PC-9 (cell line): ENCODE results near the gene TMOD3. TPM values are rescaled to one million over a fixed set of nuclear protein-coding genes. Genes with fewer than 3 reads are reported as not detected.

Experiments
- BruUV-seq: library from RNA; stranded (reverse); fragments of 400-500 nt; replicated peaks from 2 replicates; lab custom pipeline; 2021; lab: Mats Ljungman, UMichigan
- CTCF ChIA-PET: fragments of 300-600 bp; sonication (Branson Sonifier 250); formaldehyde crosslinking; loops from one replicate; lab custom pipeline; 2022; ENCODE audit warnings: antibody characterized with exemption; lab: Charles Lee
- POLR2A ChIA-PET: fragments of 300-600 bp; sonication (Branson Sonifier 250); formaldehyde crosslinking; loops from one replicate; lab custom pipeline; 2022; ENCODE audit warnings: antibody characterized with exemption; ENCODE audit not compliant: unreplicated experiment; lab: Charles Lee
- DNase-seq, 2 experiments: peaks; one replicate each; pipeline versions ENCODE4 v3.0.0 to v3.0.0-alpha.2; 2015 to 2022; ENCODE audit warnings: mixed read lengths in 1 of 2
- H2AFZ ChIP-seq: fragments of 200-600 bp; sonication (generic); 2 replicates; pipeline ENCODE4 v1.8.1; 2017; ENCODE audit warnings: antibody characterized with exemption
- H3F3A ChIP-seq: fragments of 200-600 bp; sonication (generic); 2 replicates; pipeline ENCODE4 v1.8.1; 2017; ENCODE audit warnings: antibody characterized with exemption, mild to moderate bottlenecking, low read depth; ENCODE audit not compliant: insufficient read depth
- H3K27ac ChIP-seq: fragments of 200-600 bp; sonication (generic); 2 replicates; pipeline ENCODE4 v1.6.1; 2016; ENCODE audit warnings: mixed run types
- H3K27me3 ChIP-seq: fragments of 200-600 bp; sonication (generic); 2 replicates; pipeline ENCODE4 v1.6.1; 2016; ENCODE audit warnings: low read depth, mixed run types; ENCODE audit not compliant: insufficient read depth
- H3K36me3 ChIP-seq: fragments of 200-600 bp; sonication (generic); 2 replicates; pipeline ENCODE4 v1.6.1; 2016; ENCODE audit warnings: low read depth, mixed run types
- H3K4me1 ChIP-seq: fragments of 200-600 bp; sonication (generic); replicated peaks from 2 replicates; pipeline ENCODE4 v1.6.1; 2016; ENCODE audit warnings: mixed run types; ENCODE audit not compliant: insufficient read depth
- H3K4me2 ChIP-seq: fragments of 200-600 bp; sonication (generic); 2 replicates; pipeline ENCODE4 v1.6.1; 2017; ENCODE audit warnings: mixed run types
- H3K4me3 ChIP-seq: fragments of 200-600 bp; sonication (generic); 2 replicates; pipeline ENCODE4 v1.6.1; 2016; ENCODE audit warnings: mixed run types
- H3K79me2 ChIP-seq: fragments of 200-600 bp; sonication (generic); 2 replicates; pipeline ENCODE4 v1.6.1; 2017; ENCODE audit warnings: low read depth, mixed run types
- H3K9me2 ChIP-seq: fragments of 200-600 bp; sonication (generic); 2 replicates; pipeline ENCODE4 v1.8.1; 2017; ENCODE audit warnings: mild to moderate bottlenecking; ENCODE audit not compliant: insufficient read depth
- H3K9me3 ChIP-seq: fragments of 200-600 bp; sonication (generic); 2 replicates; pipeline ENCODE4 v1.8.1; 2016; ENCODE audit warnings: low read depth; ENCODE audit not compliant: insufficient read depth
- H4K20me1 ChIP-seq: fragments of 200-600 bp; sonication (generic); 2 replicates; pipeline ENCODE4 v1.8.1; 2017; ENCODE audit not compliant: insufficient read depth
- EZH2 ChIP-seq: fragments of 200-600 bp; sonication (generic); IDR thresholded peaks from 2 replicates; pipeline ENCODE4 v1.8.0; 2017; ENCODE audit warnings: antibody characterized with exemption, low read depth
- intact Hi-C: fragments of 100-400 bp; cut with micrococcal nuclease; formaldehyde crosslinking; loops from one replicate; pipeline ENCODE4 v1.10.0; 2022; ENCODE audit not compliant: unreplicated experiment
- total RNA-seq: library from RNA; stranded (reverse); gene quantifications from 2 replicates; pipeline ENCODE4 v1.2.3, GENCODE V29; 2021
- TF ChIP-seq, protein P1 (sequence below): fragments of 200-600 bp; sonication (generic); conservative IDR thresholded peaks from 2 replicates; pipeline ENCODE4 v1.6.1; 2017; ENCODE audit warnings: mixed run types, antibody characterized with exemption, mild to moderate bottlenecking, moderate library complexity

Gene TMOD3
- total RNA-seq, 1 experiment from 2014 or later, result 125 TPM

DNA sequence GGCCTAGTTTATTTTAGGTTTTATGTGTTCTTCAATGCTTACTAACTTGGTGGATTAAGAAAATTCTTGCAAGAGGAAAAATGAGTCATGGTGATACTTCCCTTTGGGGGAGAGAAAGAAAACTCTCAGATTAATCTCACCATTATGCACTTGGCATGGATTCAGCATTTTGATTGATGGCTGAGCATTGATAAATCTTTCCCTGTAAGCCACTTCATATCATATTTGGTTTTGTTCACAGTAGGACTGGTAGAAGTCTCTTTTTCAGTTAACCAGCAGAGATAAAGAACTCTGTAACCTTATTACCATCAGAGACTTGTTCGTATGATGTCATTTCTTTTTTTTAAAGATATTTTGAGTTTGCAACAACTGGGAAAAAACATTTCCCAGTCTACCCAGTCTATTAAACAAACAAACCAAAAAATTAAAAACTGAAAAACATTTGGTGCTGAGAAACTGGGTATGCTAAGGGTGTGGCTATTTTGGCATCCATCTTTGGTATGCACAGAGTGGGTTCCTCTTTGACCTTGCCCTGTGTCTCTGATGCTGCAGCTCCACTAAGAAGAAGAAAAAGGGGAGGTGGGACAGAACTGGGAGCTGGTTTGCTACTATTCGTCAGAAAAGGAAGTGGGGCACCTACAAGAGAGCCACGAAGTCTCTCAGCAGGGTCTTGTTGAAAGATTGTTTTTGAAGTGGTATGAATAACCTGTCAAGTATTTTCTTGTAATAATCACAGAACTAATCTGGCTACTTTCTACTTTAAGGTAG is 17.2 kb downstream of the TMOD3 start:
- intact Hi-C loops, result loop anchor here (1.0 kb wide), 3 partner anchors 17 to 61 kb away; partner anchors contain the start of gene TMOD3
- peak; percentile 41 to 88 for DNase-seq
- Histone ChIP-seq H2AFZ (no peak overlapping the region), H3K4me2 (peak overlapping the region; percentile 69), H3K4me1 (peaks cover 60% of the 10 kb centered on the region), H3K27me3 (no peaks in the 10 kb centered on the region), H3F3A (peaks cover 38% of the 10 kb centered on the region), H3K27ac (peak overlapping the region; percentile 98), H3K4me3 (peak overlapping the region; percentile 26; the same call in 1 of the 2 replicates), H4K20me1 (no peaks in the 10 kb centered on the region), H3K9me3 (no peaks in the 10 kb centered on the region), H3K9me2 (no peaks in the 10 kb centered on the region), H3K36me3 (no peaks in the 10 kb centered on the region), H3K79me2 (peaks cover 99% of the 10 kb centered on the region)
- TF ChIP-seq EZH2, result no peak
- TF ChIP-seq, protein P1, sequence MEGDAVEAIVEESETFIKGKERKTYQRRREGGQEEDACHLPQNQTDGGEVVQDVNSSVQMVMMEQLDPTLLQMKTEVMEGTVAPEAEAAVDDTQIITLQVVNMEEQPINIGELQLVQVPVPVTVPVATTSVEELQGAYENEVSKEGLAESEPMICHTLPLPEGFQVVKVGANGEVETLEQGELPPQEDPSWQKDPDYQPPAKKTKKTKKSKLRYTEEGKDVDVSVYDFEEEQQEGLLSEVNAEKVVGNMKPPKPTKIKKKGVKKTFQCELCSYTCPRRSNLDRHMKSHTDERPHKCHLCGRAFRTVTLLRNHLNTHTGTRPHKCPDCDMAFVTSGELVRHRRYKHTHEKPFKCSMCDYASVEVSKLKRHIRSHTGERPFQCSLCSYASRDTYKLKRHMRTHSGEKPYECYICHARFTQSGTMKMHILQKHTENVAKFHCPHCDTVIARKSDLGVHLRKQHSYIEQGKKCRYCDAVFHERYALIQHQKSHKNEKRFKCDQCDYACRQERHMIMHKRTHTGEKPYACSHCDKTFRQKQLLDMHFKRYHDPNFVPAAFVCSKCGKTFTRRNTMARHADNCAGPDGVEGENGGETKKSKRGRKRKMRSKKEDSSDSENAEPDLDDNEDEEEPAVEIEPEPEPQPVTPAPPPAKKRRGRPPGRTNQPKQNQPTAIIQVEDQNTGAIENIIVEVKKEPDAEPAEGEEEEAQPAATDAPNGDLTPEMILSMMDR, result no peak
- TSS peak; percentile 4 for BruUV-seq
- ChIA-PET CTCF (no interaction called here), POLR2A (interaction anchor here (0.7 to 1.0 kb wide), 2 partner anchors 14 to 18 kb away, joined by 7 to 8 read pairs; partner anchors contain the start of gene TMOD3)

- H3K27me3 ChIP-seq, result no peaks in the 10 kb centered on the region
- peaks cover 38% of the 10 kb centered on the region for H3F3A ChIP-seq
- peaks cover 42% of the 10 kb centered on the region for H3K4me1 ChIP-seq
- intact Hi-C loops, result no loop called here
- no peak overlapping the region for H2AFZ ChIP-seq
- no peaks in the 10 kb centered on the region for H3K36me3 ChIP-seq
- peaks cover 99% of the 10 kb centered on the region for H3K79me2 ChIP-seq
- DNase-seq, result no peak
- H3K4me2 ChIP-seq, result no peak overlapping the region
- H3K9me3 ChIP-seq, result no peaks in the 10 kb centered on the region
- H3K9me2 ChIP-seq, result no peaks in the 10 kb centered on the region
- no peak overlapping the region for H3K4me3 ChIP-seq
- no peak for TF ChIP-seq EZH2
- TF ChIP-seq, protein P1, result no peak
- BruUV-seq, result no TSS peak
- POLR2A ChIA-PET, result no interaction called here
- H3K27ac ChIP-seq, result no peak overlapping the region
- CTCF ChIA-PET, result no interaction called here
- H4K20me1 ChIP-seq, result no peaks in the 10 kb centered on the region
These were observed 19.4 kb downstream of the TMOD3 start for GRCh38 chr15:51848811-51849210.

DNA sequence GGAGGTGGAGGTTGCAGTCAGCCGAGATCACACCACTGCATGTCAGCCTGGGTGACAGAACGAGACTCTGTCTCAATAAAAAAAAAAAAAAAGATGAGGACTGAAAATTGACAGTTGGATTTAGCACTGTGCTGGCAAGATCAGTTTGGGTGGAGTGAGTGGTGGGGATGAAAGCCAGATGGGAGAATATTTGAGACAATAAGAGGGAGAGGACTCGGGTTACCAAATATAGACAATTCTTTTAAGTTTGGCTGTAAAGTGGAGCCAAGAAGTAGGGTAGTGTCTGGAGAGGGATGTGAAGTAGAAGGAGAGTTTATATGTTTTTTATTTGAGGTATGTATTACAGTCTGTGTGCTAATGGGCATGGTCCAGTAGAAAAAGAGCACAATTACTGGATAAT is 20.4 kb downstream of the TMOD3 start:
- Histone ChIP-seq H3K4me1 (peaks cover 32% of the 10 kb centered on the region), H3K27ac (no peak overlapping the region)

More for the DNA sequence above, 20.4 kb downstream of the TMOD3 start:
- no TSS peak for BruUV-seq
- no peak for DNase-seq
- Histone ChIP-seq H3K4me3 (no peak overlapping the region), H3K9me2 (no peaks in the 10 kb centered on the region), H3K27me3 (no peaks in the 10 kb centered on the region), H3K4me2 (no peak overlapping the region), H4K20me1 (no peaks in the 10 kb centered on the region), H2AFZ (no peak overlapping the region), H3K9me3 (no peaks in the 10 kb centered on the region), H3K36me3 (no peaks in the 10 kb centered on the region), H3K79me2 (peaks cover 99% of the 10 kb centered on the region), H3F3A (peaks cover 30% of the 10 kb centered on the region)
- ChIA-PET CTCF (no interaction called here), POLR2A (no interaction called here)
- no peak for TF ChIP-seq EZH2
- TF ChIP-seq, protein P1, result no peak
- intact Hi-C loops, result no loop called here
